ENCODE measurements around the gene FAM240B.

FAM240B gene

DNA sequence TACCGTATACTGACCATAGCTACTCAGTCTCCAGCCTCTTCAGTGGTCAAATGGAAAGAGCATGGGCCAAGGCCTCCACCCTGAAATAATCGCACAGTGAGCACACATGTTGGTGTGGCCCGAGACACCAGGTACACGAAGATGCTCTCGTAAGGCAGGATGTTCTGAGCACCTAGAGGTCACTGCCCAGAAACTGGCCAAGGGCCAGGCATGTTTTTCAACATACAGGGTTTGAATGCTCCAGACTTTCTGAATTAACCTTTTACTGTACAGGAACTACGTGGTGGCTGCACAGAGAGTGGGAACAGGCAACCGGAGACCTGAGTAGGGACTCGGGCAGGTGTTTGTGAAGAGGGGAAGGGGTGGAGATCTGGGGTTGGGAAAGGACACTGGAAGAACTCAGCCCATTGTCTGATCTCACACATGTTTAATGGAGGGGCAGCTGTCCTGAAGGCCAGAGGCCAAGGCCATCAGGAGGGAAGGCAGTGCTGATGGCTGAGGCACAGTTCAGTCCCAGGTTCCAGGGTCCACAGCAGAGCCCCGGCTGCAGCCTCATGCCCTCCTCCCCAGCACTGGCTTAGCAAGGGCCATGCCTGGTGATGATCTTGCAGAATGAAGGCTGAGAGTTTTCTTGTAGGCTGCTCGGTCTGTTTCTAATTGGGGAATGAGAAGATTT is 51.0 kb downstream of the FAM240B start:
- DNase-seq = no peak

DNA sequence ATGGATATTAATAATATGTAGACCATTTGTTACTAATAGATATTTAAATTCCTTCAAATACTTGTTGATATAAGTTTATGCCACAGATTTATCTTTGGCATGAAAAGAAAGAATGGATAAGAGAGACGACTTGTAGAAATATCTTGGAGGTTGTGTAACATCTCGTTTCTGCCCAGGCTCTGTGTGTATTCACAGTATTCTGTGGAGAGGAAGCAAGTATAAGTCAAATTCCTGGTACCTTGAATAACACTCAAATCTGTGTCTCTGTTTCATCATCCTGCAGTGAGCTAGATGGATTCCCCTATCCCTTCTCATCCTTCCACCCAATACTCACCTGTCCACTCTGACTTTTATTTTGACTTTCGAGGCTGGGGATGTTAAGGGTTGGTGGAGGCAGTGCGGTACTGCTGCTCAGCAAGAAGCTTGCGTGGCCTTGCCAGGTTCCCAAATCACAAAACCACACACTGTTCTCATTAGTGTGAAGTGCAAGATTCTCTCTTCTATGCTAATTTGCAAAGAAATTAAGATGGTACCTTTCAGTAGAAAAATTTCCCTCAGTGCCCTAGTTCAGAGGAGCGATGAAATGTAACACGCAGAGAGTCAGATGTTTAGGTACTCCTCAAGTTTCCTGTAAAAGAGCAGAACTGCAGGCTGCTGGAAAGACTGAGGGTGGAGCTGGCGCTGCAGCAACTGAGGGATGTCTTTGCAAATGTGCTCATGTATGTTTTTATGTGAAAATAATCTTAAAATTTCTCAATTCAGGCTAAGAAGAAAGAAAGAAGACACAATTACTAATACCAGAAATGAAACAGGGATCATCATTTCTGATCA is 57.0 kb downstream of the FAM240B start:
- no peak for DNase-seq

DNA sequence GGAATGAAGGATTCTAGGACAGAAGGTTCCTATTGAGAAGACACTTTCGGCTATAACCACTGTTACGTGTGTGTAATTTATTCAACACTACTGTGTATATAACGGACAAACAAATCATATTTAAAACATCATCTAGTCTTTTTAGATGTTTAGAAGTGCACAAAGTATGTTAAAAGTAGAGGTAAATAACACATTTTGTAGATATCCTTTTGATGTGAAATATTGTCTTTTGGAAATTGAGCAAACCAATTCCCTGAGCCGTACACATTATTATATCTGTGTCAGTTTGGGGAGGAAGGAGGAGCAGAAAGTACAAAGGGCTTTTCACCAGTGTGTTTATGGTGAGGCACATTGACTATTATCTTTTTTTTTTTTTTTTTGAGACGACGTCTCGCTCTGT is 60.4 kb downstream of the FAM240B start:
- DNase-seq = no peak

DNA sequence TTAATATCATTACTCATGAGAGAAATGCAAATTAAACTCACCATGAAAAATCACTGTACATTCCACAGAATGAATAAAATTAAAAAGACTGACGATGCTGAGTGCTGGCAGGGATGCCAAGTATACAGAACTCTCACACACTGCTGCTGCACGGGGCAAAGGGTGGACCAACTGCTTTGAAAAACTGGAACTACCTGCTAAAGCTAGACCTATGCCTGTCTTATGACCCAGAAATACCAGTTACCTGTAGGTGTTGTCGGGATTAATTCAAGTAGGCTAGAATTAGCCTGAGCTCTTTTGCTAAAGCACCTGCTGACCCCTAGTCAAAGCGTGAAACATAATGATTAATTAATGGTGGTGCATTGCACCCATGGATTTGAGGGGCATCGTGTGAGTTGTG is 63.0 kb downstream of the FAM240B start:
- DNase-seq = no peak

DNA sequence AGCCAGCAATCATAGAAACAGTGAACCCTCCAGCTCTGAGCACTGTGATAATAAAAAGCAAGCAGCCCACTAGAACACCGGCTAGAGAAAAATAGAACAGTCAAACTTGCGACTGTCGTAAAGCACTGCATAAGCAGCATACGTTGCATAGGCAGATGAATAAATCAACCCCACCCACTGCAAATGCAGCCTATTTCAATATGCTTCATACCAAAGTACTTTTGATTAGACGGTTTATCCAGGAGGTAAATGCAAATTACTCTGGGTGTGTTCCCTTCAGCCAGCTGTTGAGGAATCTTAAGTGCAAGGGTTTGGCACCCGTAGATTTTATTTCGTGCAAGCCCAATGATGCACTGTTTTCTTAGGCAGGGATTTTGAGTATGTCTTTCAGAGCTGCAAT is 67.4 kb downstream of the FAM240B start:
- DNase-seq = no peak

DNA sequence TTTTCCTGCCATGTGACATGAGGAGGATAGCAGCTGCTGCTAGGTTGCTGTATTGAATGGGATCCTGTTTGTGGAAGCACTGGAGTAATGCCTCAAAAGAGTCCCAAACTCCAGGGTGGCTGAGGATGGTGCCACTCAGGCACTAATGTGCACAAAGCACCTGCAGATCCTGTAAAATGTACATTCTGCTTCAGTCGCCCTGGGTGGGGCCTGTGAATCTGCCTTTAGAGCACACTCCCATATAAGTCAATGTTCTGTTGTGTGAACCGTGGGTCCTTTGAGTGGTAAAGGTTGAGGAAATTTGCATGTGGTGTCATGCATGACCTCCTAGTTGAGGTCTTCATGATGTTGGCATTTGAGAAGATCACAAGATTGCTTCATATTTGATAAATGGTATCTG is 67.9 kb downstream of the FAM240B start:
- DNase-seq = no peak

DNA sequence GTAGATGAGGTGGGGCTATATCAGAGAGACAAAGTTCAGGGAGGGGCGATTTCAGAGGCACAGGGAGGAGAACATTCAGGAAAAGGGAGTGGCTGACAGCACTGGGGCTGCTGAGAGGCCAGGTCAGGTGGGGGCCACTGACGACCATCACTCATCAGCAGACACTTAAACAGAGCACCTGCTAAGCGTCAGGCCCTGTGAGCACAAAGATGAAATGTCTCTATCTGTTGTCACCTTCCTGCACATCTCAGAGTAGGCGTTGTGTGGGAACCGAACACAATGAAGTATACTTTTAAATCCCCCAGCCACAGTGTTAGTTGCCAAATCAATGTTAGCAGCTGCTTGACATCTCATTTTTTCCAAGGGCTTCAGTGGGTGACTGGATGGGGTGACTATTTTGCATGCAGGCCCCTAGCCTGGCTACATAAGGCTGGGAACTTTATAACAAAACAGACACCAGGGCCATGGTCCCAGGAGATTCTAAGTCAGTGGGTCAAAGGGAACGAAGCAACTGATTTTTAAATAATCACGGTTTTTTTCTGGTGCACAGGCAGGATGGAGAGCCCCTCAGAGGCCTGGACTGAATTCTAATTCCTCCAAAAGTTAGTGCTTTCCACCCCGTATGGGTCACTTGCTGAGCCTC is 68.4 kb downstream of the FAM240B start:
- no peak for DNase-seq

DNA sequence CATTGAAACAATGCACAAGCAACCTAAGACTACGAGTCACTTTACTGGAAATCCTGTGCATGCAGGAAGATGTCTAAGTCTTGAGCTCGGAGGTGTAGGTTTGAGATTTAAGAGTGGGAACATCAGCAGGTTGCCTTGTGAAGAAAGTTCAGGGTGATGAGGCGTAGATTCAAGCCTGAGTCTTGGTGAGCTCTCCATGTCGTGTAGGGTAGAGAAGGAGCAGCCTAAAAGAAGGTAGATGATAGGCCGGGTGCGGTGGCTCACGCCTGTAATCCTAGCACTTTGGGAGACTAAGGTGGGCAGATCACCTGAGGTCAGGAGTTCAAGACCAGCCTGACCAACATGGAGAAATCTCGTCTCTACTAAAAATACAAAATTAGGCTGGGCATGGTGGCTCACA is 69.4 kb downstream of the FAM240B start:
- DNase-seq = no peak

DNA sequence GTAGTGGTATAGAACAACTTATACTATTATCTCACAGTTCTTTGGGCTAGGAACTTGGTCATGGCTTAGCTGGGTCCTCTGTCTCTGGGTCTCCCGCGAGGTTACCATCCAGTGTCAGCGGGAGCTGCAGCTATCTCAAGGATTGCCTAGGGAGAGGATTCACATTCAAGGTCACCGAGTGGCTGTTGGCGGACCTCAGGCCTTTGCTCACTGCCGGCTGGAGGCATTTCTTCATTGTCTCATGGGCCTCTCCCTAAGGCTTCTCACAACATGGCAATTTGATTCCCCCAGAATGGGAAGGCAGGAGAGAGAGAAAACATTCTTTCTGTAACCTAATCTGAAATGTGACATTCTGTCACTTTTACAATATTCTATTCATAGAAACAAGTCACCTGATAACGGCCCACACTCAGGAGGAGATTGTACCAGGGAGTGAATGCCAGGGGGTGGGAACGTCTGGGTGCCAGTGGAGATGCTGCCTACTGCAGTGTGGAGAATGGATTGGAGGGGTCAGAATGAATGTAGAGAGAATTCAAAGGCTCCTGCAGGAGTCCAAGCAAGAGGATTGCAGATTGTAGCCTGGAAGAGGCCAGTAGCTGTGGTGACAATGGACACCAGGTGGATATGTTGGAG is 70.1 kb downstream of the FAM240B start:
- no peak for DNase-seq

DNA sequence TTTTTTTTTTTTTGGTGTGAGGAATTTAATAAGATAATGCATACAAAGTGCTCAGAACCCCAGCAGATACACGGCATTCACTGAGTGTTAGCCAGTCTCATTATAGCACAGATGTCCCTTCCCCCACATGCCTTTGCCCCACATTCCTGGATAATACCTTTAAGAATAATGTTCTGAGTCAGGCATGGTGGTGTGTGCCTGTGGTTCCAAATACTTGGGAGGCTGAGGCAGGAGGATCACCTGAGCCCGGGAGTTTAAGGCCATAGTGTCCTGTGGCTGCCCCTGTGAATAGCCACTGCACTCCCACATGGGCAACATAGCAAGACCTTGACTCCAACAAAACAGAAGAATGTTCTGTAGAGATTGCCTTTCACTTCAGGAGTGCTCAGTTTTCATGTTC is 75.3 kb downstream of the FAM240B start:
- DNase-seq = no peak

Data from SHP77 (cell line).